GM12878 (cell line): ENCODE measurements around the gene SERPING1. TPM values are rescaled to one million over a fixed set of nuclear protein-coding genes. Genes with fewer than 3 reads are reported as not detected.

ENCODE experiments used
- ATF7 ChIP-seq: fragments of 450-650 bp; IDR thresholded peaks from 2 replicates; pipeline ENCODE4 v1.6.1; 2016; ENCODE audit warnings: low read depth, mild to moderate bottlenecking
- BCL11A ChIP-seq: IDR thresholded peaks from 2 replicates; pipeline ENCODE4 v1.6.1; 2011; ENCODE audit warnings: low read depth, low read length
- SUPT20H ChIP-seq: IDR thresholded peaks from 2 replicates; pipeline ENCODE4 v1.6.1; 2011; ENCODE audit warnings: low read depth, mild to moderate bottlenecking, low read length, moderate library complexity, borderline replicate concordance; ENCODE audit not compliant: control insufficient read depth
- TCF7 ChIP-seq: IDR thresholded peaks from 2 replicates; pipeline ENCODE4 v1.6.1; 2014; ENCODE audit warnings: antibody characterized with exemption, borderline replicate concordance
- YBX1 ChIP-seq: fragments of 450-650 bp; IDR thresholded peaks from 2 replicates; pipeline ENCODE4 v1.6.1; 2016; ENCODE audit warnings: antibody characterized with exemption
- polyA plus RNA-seq, 11 experiments: library from polyadenylated mRNA; depleted of rRNA in 4 of 11; unstranded in 6 of 11; stranded (reverse) in 5 of 11; fragments of >200 nt; fragmentation: Nextera tagmentation in 4 of 11; fragmentation: Illumina TruSeq in 1 of 11; extraction: Ambion mirVana in 4 of 11; extraction: Trizol in 1 of 11; gene quantifications; 1 replicate in 1 of 11; 2 replicates in 10 of 11; pipeline versions ENCODE4 v1.2.1 to v1.2.3, GENCODE V29; 2011 to 2016; ENCODE audit warnings: inconsistent platforms in 2 of 11, missing spikeins in 2 of 11, low read depth in 1 of 11
- total RNA-seq, 4 experiments: library from RNA; depleted of rRNA in 3 of 4; stranded (reverse); fragments of >200 nt in 3 of 4; fragmentation: Illumina TruSeq in 1 of 4; extraction: Trizol in 1 of 4; gene quantifications; 2 replicates each; pipeline versions ENCODE4 v1.2.1 to v1.2.3, GENCODE V29; 2013 to 2021
- TF ChIP-seq, protein P1 (sequence below): fragments of 450-650 bp; IDR thresholded peaks from 2 replicates; pipeline ENCODE4 v1.6.1; 2016; ENCODE audit warnings: mild to moderate bottlenecking
- TF ChIP-seq, protein P2 (sequence below): fragments of 450-650 bp; IDR thresholded peaks from 2 replicates; pipeline ENCODE4 v1.6.1; 2017; ENCODE audit warnings: mild to moderate bottlenecking, low read depth, inconsistent platforms; ENCODE audit not compliant: poor library complexity, severe bottlenecking
- TF ChIP-seq, protein P3 (sequence below): fragments of 450-650 bp; IDR thresholded peaks from 2 replicates; pipeline ENCODE4 v1.6.1; 2017; ENCODE audit warnings: mild to moderate bottlenecking, moderate library complexity

Gene SERPING1
- total and polyA plus RNA-seq, 10 of the 15 experiments (the other 5 are each of a cell fraction or from before 2014, with no cell fraction given) = 0.24 to 1.4 TPM; not detected in 8

DNA sequence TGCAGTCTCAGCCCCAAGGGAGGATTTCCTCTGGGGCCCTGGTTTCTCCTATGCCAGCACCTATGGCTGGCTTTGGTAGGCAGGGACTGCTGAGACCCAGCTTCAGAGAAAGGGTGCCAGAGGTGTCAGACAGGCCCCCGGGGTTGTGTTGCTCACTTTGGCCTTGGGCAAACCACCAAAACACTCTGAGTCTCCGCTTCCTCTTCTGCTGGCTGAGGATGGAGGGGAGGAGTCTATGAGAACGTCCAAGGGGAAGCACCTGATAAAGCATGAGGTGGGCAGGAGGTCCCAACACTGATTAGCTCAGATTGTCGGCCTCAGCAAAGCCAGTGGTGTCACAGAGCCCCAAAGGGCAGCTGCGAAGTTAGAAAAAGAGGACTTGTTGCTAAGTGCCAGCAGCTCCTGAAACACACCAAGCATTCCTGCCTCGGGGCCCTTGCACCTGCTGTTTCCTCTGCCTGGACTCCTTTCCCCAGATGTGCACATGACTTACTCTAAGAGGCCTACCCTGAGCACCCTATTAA, 49.6 kb upstream of the SERPING1 start (continued):
- TF ChIP-seq, protein P1, sequence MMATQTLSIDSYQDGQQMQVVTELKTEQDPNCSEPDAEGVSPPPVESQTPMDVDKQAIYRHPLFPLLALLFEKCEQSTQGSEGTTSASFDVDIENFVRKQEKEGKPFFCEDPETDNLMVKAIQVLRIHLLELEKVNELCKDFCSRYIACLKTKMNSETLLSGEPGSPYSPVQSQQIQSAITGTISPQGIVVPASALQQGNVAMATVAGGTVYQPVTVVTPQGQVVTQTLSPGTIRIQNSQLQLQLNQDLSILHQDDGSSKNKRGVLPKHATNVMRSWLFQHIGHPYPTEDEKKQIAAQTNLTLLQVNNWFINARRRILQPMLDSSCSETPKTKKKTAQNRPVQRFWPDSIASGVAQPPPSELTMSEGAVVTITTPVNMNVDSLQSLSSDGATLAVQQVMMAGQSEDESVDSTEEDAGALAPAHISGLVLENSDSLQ = peak; percentile 51; the same call in 1 of the 2 replicates
- TF ChIP-seq SUPT20H (no peak), ATF7 (peak; percentile 17; the same call in 1 of the 2 replicates), YBX1 (no peak), TCF7 (no peak), BCL11A (no peak)
- TF ChIP-seq, protein P2, sequence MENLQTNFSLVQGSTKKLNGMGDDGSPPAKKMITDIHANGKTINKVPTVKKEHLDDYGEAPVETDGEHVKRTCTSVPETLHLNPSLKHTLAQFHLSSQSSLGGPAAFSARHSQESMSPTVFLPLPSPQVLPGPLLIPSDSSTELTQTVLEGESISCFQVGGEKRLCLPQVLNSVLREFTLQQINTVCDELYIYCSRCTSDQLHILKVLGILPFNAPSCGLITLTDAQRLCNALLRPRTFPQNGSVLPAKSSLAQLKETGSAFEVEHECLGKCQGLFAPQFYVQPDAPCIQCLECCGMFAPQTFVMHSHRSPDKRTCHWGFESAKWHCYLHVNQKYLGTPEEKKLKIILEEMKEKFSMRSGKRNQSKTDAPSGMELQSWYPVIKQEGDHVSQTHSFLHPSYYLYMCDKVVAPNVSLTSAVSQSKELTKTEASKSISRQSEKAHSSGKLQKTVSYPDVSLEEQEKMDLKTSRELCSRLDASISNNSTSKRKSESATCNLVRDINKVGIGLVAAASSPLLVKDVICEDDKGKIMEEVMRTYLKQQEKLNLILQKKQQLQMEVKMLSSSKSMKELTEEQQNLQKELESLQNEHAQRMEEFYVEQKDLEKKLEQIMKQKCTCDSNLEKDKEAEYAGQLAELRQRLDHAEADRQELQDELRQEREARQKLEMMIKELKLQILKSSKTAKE = peak; percentile 93
- TF ChIP-seq, protein P3, sequence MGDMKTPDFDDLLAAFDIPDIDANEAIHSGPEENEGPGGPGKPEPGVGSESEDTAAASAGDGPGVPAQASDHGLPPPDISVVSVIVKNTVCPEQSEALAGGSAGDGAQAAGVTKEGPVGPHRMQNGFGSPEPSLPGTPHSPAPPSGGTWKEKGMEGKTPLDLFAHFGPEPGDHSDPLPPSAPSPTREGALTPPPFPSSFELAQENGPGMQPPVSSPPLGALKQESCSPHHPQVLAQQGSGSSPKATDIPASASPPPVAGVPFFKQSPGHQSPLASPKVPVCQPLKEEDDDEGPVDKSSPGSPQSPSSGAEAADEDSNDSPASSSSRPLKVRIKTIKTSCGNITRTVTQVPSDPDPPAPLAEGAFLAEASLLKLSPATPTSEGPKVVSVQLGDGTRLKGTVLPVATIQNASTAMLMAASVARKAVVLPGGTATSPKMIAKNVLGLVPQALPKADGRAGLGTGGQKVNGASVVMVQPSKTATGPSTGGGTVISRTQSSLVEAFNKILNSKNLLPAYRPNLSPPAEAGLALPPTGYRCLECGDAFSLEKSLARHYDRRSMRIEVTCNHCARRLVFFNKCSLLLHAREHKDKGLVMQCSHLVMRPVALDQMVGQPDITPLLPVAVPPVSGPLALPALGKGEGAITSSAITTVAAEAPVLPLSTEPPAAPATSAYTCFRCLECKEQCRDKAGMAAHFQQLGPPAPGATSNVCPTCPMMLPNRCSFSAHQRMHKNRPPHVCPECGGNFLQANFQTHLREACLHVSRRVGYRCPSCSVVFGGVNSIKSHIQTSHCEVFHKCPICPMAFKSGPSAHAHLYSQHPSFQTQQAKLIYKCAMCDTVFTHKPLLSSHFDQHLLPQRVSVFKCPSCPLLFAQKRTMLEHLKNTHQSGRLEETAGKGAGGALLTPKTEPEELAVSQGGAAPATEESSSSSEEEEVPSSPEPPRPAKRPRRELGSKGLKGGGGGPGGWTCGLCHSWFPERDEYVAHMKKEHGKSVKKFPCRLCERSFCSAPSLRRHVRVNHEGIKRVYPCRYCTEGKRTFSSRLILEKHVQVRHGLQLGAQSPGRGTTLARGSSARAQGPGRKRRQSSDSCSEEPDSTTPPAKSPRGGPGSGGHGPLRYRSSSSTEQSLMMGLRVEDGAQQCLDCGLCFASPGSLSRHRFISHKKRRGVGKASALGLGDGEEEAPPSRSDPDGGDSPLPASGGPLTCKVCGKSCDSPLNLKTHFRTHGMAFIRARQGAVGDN = peak; percentile 31; the same call in 1 of the 2 replicates
